Measurements from ENCODE around the gene FAM81A. TPM values are rescaled to one million over a fixed set of nuclear protein-coding genes. Genes with fewer than 3 reads are reported as not detected.

FAM81A gene
- total RNA-seq, 1 donor from 2014 or later = 2.9 TPM

DNA sequence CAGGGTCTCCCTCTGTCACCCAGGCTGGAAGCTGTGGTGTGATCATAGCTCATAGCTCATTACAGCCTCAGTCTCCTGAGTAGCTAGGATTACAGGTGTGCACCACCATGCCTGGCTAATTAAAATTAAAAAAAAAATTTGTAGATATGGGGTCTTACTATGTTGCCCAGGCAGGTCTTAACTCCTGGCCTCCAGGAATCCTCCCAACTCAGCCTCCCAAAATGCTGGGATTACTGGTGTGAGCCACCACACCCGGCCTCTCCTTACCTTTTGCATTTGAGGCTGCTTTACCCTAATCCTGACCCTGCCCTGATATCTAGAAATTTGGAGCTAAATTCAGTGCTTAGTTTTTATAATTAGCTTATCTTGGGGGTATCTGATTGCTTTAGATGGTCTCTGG lies 90.4 kb downstream of the FAM81A start:
- Histone ChIP-seq H3K27me3 (ENCODE audit: low read depth) (peaks cover 10% of the 10 kb centered on the region), H3K4me1 (no peaks in the 10 kb centered on the region), H3K27ac (replicated peaks) (no peak overlapping the region), H3K9me3 (replicated peaks) (no peaks in the 10 kb centered on the region), H3K4me3 (no peak overlapping the region), H3K36me3 (no peaks in the 10 kb centered on the region)
- TF ChIP-seq, protein P1, sequence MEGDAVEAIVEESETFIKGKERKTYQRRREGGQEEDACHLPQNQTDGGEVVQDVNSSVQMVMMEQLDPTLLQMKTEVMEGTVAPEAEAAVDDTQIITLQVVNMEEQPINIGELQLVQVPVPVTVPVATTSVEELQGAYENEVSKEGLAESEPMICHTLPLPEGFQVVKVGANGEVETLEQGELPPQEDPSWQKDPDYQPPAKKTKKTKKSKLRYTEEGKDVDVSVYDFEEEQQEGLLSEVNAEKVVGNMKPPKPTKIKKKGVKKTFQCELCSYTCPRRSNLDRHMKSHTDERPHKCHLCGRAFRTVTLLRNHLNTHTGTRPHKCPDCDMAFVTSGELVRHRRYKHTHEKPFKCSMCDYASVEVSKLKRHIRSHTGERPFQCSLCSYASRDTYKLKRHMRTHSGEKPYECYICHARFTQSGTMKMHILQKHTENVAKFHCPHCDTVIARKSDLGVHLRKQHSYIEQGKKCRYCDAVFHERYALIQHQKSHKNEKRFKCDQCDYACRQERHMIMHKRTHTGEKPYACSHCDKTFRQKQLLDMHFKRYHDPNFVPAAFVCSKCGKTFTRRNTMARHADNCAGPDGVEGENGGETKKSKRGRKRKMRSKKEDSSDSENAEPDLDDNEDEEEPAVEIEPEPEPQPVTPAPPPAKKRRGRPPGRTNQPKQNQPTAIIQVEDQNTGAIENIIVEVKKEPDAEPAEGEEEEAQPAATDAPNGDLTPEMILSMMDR (IDR thresholded peaks at IDR 0.05; ENCODE audit: borderline replicate concordance) = no peak
- intact Hi-C loops (cut with micrococcal nuclease) = no loop called here
- DNase-seq = no peak

GRCh38 chr15:59528961-59529402 lies 91.0 kb downstream of the FAM81A start:
- Histone ChIP-seq H3K27ac (replicated peaks) (no peak overlapping the region), H3K27me3 (ENCODE audit: low read depth) (peaks cover 10% of the 10 kb centered on the region), H3K4me3 (no peak overlapping the region), H3K9me3 (replicated peaks) (no peaks in the 10 kb centered on the region), H3K36me3 (no peaks in the 10 kb centered on the region), H3K4me1 (no peaks in the 10 kb centered on the region)
- intact Hi-C loops (cut with micrococcal nuclease) = no loop called here
- DNase-seq = peak; percentile 59
- TF ChIP-seq, protein P1 (IDR thresholded peaks at IDR 0.05; ENCODE audit: borderline replicate concordance) = peak; percentile 85

DNA sequence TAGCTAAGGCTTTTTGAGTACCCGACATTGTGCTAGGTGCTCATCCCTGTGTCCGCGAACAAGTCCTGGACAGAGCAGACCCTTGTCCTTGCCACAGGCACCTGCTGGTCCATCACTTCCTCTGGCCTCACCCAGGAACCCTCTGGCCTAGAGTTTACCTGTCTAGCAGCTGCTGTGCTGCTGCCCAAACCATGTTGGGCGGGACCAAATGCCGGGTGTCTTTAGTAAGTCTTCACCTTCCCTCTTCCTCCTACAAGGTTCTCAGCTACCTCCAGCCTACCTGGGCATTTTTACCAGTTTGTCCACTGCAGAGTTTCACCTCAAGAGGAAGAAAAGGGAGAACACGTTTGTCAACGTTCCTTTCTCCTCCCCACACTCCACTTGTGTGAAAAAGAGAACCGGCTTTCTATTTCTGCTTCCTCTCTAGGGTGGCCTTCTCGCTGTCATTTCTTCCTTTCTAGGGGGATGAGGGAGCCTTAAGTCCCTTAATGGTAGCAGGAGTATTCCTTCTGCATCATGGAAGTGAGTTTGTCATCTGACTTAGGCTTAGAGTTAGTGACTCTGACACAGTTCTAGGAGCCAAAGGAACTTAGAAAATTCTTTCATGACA lies 93.2 kb downstream of the FAM81A start:
- Histone ChIP-seq H3K36me3 (no peaks in the 10 kb centered on the region), H3K27ac (replicated peaks) (no peak overlapping the region), H3K4me1 (no peaks in the 10 kb centered on the region), H3K27me3 (ENCODE audit: low read depth) (peaks cover 10% of the 10 kb centered on the region), H3K4me3 (no peak overlapping the region), H3K9me3 (replicated peaks) (no peaks in the 10 kb centered on the region)
- DNase-seq = no peak
- intact Hi-C loops (cut with micrococcal nuclease) = no loop called here
- TF ChIP-seq, protein P1 (IDR thresholded peaks at IDR 0.05; ENCODE audit: borderline replicate concordance) = no peak

DNA sequence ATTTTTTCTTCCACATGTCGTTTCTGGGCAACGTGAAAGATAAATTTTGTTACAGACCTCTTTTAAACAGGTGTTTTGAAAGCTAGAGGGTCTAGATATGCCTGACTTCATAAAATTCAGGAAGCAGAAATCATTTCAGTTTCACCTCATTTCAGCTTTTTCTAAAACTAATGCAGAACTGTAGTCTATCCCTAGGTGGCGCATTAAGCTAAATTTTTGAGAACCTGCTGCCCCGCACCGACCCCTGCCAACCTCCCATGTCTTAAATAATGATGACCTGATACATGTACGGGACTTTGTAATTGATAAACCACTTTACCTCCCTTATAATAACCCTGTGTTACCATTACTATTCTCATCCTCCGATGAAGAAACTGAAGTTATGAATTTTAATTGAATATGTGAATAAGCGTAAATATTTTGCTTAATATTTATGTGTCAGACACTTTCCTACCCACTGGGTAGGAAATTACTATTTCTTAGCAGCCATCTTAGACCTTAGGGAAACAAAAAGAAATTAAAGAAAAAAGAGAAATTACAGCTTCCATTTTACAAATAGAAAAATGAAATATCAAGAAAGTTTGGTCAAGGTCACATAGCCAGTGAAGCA lies 94.9 kb downstream of the FAM81A start:
- H3K4me1 ChIP-seq = no peaks in the 10 kb centered on the region
- intact Hi-C loops (cut with micrococcal nuclease) = no loop called here
- H3K36me3 ChIP-seq = no peaks in the 10 kb centered on the region
- H3K27me3 ChIP-seq (ENCODE audit: low read depth) = peaks cover 10% of the 10 kb centered on the region
- no peak for DNase-seq
- H3K27ac ChIP-seq (replicated peaks) = no peak overlapping the region
- TF ChIP-seq, protein P1 (IDR thresholded peaks at IDR 0.05; ENCODE audit: borderline replicate concordance) = peak; percentile 69
- no peaks in the 10 kb centered on the region for H3K9me3 ChIP-seq (replicated peaks)
- no peak overlapping the region for H3K4me3 ChIP-seq

DNA sequence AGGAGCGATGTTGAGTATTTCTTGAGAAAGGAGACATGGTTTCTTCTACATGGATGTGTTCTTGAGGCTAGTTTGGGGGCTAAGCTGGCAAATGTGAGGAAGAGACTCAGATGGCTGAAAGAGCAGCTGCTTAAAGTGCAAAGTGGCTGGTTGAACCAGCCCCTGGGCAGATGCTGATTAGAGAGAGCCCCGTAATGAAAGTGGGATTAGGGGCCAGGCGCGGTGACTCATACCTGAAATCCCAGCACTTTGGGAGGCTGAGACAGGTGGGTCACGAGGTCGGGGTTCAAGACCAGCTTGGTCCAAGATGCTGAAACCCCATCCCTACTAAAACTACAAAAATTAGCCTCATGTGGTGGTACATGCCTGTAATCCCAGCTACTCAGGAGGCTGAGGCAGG lies 98.6 kb downstream of the FAM81A start:
- DNase-seq = no peak
- Histone ChIP-seq H3K27ac (replicated peaks) (no peak overlapping the region), H3K36me3 (no peaks in the 10 kb centered on the region), H3K27me3 (ENCODE audit: low read depth) (peaks cover 10% of the 10 kb centered on the region), H3K9me3 (replicated peaks) (no peaks in the 10 kb centered on the region), H3K4me3 (no peak overlapping the region), H3K4me1 (no peaks in the 10 kb centered on the region)
- TF ChIP-seq, protein P1 (IDR thresholded peaks at IDR 0.05; ENCODE audit: borderline replicate concordance) = no peak
- intact Hi-C loops (cut with micrococcal nuclease) = no loop called here

Measured in left ventricle myocardium inferior (tissue), 1 donor.